Neural progenitor cell (in vitro differentiated cells): ENCODE data around the gene NTM.

Experiments
- CTCF ChIP-seq: fragments of 200-600 bp; sonication (generic); IDR thresholded peaks from 2 replicates; pipeline ENCODE4 v1.5.1; 2017; ENCODE audit warnings: antibody characterized with exemption, mild to moderate bottlenecking
- EZH2 ChIP-seq: fragments of 200-600 bp; sonication (generic); IDR thresholded peaks from 2 replicates; pipeline ENCODE4 v1.6.1; 2017; ENCODE audit warnings: antibody characterized with exemption, mild to moderate bottlenecking, moderate library complexity
- EZH2phosphoT487 ChIP-seq: fragments of 200-600 bp; sonication (generic); IDR thresholded peaks from 2 replicates; pipeline ENCODE4 v1.6.1; 2017; ENCODE audit warnings: antibody characterized with exemption

GRCh38 chr11:132234878-132235277, 864.5 kb downstream of the NTM start:
- TF ChIP-seq CTCF, result no peak
- TF ChIP-seq EZH2phosphoT487, result no peak
- TF ChIP-seq EZH2, result no peak
